Urinary bladder (tissue), 4 donors: ENCODE data around the gene IRF7. TPM values are rescaled to one million over a fixed set of nuclear protein-coding genes. Genes with fewer than 3 reads are reported as not detected.
"Not testable (repeated sequence)": the region's sequence is repeated elsewhere in the genome, so short reads cannot be mapped to it uniquely, and the experiment has no call there.

ENCODE experiments used
- DNase-seq: peaks from one replicate; pipeline ENCODE4 v3.0.0-alpha.2; 2015; ENCODE audit errors: extremely low spot score
- H3K27ac ChIP-seq: one replicate; pipeline ENCODE4 v1.5.1; 2013; ENCODE audit warnings: low read depth, mild to moderate bottlenecking, moderate library complexity
- H3K36me3 ChIP-seq: one replicate; pipeline ENCODE4 v1.6.1; 2013; ENCODE audit warnings: mild to moderate bottlenecking, moderate library complexity; ENCODE audit not compliant: insufficient read depth
- H3K4me1 ChIP-seq: one replicate; pipeline ENCODE4 v1.6.1; 2013; ENCODE audit warnings: mild to moderate bottlenecking, moderate library complexity; ENCODE audit not compliant: insufficient read depth
- H3K4me3 ChIP-seq: one replicate; pipeline ENCODE4 v1.5.1; 2013; ENCODE audit warnings: low read depth, low read length
- WGBS: extraction: QIAGEN DNeasy Blood & Tissue Kit; methylation state at CpG from one replicate; pipeline ENCODE4 v1.1.7; 2013; 5-methylcytosine and 5-hydroxymethylcytosine counted together
- polyA plus RNA-seq: library from polyadenylated mRNA; stranded (reverse); fragments of 200-250 nt; gene quantifications from one replicate; pipeline ENCODE4 v1.2.3, GENCODE V29; 2013
- total RNA-seq: library from RNA; depleted of rRNA; stranded (reverse); fragments of >200 nt; gene quantifications from one replicate; pipeline ENCODE4 v1.2.3, GENCODE V29; 2014
- donor health status: healthy with polysubstance abuse.
- donor health status: healthy.

The IRF7 gene
- total RNA-seq: 9.8 TPM
- polyA plus RNA-seq: 23.2 TPM

DNA sequence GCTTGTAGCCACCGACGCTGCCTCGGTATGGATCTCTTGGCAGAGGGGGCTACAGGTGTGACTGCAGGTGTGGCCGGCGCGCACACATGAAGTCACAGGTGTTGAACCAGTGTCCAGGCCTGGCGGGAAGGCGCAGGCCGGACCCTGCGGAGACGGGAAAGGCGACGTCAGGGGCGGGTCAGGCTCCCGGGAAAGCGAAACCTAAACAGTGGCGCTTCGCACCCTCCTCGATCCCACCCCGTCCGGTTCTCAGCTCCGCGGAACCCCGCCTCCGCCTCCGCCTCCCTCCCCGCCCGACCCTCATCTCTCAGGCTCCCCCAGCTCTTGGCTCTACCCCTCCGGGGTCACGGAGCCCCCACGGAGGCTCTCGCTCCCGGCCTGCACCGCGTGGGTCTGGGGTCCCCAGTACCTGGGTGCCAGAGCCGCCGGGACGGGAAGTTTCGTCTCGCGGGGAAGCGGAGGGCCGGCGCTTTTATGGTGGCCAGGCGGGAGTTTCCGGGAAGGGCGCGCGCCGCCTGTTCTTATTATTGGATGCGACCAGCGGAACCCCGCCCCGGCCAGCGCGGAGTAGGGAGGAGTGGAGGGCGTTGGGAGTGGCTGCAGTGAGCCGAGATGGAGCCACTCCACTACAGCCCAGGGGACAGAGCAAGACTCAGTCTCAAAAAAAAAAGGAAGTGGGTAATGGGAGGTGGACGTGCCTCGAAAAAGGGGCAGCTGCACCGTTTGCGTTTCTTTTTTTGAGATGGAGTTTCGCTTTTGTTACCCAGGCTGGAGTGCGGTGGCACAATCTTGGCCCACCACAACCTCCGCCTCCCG is at the start of gene IRF7:
IRF7 (minus strand) TSS at position 447 of the 816 bp plus-strand sequence. CDS start 586 bp downstream, outside the sequence.
- no peaks in the 10 kb centered on the region for H3K4me1 ChIP-seq
- peaks cover 3% of the 10 kb centered on the region for H3K36me3 ChIP-seq
- peak within 1 kb of the TSS; percentile 68 for H3K4me3 ChIP-seq
- DNase-seq: peak; percentile 79
- H3K27ac ChIP-seq: peak within 1 kb of the TSS; percentile 88
- 6% methylated on average over 66 of the region's 66 CpGs for WGBS

DNA sequence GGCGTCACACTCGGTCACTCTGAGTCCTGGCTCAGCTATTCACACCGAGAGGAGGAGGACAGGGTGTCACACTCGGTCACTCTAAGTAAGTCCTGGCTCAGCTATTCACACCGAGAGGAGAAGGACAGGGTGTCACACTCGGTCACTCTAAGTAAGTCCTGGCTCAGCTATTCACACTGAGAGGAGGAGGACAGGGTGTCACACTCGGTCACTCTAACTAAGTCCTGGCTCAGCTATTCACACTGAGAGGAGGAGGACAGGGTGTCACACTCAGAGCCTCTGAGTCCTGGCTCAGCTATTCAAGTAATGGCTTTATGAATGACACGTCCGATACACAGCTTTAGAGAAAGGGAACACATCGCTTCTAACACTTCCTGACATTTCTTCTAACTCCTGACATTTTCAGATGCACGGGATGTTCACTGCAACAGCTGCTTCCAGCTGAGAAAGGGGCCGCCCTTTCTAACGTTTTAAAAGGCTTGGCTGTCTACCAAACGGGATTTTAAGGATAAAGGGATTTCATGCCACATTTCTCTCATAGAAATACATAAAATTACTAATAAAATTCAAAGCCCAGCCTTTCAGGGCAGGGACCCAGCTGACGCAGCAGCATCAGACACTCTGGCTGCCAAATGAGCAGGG is 49.4 kb upstream of the IRF7 start:
- WGBS: 53% methylated on average over 15 of the region's 15 CpGs
- Histone ChIP-seq H3K4me3 (no peak overlapping the region), H3K27ac (no peak overlapping the region), H3K36me3 (no peaks in the 10 kb centered on the region), H3K4me1 (no peaks in the 10 kb centered on the region)
- DNase-seq: peak; percentile 64

DNA sequence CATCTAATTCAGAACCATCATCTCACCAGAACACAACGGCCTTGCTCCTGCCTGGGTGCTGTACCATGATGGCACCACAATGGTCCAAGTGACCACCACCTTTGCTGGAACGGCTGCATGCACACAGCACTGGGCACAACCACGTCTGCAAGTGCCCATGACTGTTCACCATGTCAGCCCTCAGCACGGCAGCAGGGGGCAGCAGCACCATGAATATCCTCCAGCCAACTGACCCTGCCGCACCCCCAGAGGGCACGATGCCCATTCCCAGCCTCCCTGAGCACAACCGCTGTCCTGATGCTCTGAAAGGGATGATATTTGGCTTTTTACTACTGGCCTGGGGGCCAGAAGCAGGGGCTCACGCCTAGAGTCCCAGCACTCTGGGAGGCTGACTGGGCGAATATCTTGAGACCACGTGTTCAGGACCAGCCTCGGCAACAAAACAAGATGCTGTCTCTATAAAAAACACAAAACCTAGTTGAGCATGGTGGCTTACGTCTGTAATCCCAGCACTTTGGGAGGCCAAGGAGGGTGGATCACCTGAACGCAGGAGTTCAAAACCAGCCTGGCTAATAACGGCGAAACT is 47.0 kb upstream of the IRF7 start:
- no peak for DNase-seq
- 54% methylated on average over 15 of the region's 15 CpGs for WGBS
- Histone ChIP-seq H3K36me3 (peaks cover 2% of the 10 kb centered on the region), H3K4me1 (no peaks in the 10 kb centered on the region), H3K27ac (no peak overlapping the region), H3K4me3 (no peak overlapping the region)

DNA sequence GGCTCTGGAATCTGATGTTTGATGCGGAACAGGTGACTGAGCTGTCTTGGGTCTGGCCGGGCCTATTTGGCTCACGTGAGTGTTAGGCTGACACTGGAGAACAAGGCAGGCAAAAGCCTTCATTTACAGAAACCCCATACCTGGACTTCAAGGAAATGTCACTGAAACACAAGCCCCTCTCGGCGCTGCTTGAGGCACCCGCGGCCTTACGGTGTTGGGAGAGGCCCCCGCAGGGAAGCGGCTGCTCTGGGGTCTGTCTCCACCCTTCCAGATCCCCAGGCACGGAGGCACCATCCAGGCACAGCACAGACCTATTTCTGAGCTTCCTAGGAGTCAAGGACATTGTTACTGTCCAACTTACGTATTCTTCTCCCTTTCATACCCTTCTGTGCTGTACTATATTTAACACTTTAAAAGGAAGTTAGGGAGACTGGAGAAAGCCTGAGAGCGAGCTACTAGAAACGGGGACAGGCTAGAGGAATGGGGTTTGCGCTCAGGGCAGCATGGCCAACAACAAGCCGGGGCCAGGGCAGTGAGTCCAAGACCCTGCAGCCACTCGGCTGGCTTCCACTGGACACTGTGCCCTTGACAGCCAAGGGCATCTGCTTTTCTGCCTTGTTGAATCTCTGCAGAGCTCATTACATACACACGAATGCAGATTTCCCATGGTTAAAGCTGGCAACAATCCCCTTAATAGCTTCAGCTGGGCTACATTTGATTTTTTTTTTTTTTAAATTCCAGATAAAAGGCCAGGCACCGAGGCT is 45.1 kb upstream of the IRF7 start:
- WGBS: 90% methylated on average over 19 of the region's 19 CpGs
- no peak for DNase-seq
- no peaks in the 10 kb centered on the region for H3K4me1 ChIP-seq
- peaks cover 2% of the 10 kb centered on the region for H3K36me3 ChIP-seq
- H3K4me3 ChIP-seq: no peak overlapping the region
- no peak overlapping the region for H3K27ac ChIP-seq

DNA sequence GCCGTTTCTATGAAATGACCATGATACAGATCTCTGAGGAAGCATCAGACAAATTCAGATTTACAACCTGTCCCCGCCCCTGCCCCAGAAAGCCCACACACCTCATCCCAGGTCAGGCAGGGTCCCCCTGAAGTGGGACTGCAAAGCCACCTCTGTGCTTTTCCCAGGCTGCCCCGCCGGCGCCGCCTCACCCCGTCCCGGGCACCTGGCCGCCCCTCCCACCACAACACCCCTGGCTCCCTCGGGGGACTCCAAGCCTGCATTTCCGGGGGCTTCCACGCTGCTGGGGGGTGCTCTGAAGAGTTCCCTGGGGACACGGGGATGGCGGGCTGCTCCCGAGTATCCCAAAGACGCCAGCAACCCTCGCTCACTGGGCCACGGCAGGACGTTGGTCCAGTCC is 44.5 kb upstream of the IRF7 start:
- no peaks in the 10 kb centered on the region for H3K4me1 ChIP-seq
- H3K36me3 ChIP-seq: peaks cover 2% of the 10 kb centered on the region
- no peak overlapping the region for H3K27ac ChIP-seq
- 85% methylated on average over 19 of the region's 19 CpGs for WGBS
- DNase-seq: no peak
- H3K4me3 ChIP-seq: no peak overlapping the region

DNA sequence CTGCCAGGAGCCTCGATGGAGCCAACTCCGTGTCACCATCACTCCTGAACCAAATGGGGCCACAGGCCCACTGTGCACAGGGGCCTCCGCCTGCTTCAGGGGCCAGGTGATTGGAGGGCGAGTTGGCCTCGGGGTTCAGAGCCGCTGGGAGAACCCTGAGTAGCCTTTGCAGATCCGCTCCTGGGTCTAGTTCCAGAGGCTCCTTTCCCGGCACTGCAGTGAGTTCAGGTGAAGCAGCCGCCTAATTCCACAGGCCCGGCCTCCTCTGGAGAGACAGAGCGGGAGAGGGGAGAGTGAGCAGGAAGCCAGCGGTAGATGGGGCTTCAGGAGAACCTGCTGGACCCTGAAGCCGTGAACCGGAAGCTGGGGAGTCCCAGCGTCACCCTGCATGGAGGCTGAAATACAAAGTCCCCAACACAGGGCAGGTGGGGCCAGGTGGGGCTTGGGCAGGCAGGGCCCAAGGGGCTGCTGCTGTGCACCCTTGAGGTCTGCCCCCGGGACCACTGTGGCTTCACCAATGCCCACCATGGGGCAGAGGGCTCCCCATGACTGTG is 43.9 kb upstream of the IRF7 start:
- Histone ChIP-seq H3K4me3 (no peak overlapping the region), H3K27ac (no peak overlapping the region), H3K4me1 (no peaks in the 10 kb centered on the region), H3K36me3 (peaks cover 2% of the 10 kb centered on the region)
- 92% methylated on average over 16 of the region's 16 CpGs for WGBS
- DNase-seq: no peak

DNA sequence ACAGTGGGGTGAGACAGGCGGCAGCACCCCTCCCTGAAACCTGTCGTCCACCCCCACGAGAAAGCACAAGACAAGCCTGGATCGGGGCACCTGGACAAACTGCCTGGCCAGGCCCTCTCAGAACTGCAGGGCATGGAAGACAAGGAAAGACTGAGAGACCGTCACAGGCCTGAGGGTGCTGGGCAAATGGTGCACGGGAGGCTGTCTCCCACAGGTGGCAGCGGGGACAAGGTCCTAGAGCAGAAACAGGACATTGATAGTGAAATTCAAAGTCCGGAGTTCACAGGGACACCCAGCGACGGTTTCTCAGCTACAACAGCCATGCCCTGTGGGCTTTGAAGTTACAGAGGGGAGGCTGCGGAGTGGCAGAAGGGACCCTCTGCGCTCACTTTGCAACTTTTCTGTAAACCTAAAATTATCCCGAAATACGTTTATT is 42.0 kb upstream of the IRF7 start:
- no peak overlapping the region for H3K4me3 ChIP-seq
- no peak overlapping the region for H3K27ac ChIP-seq
- peaks cover 2% of the 10 kb centered on the region for H3K36me3 ChIP-seq
- DNase-seq: no peak
- no peaks in the 10 kb centered on the region for H3K4me1 ChIP-seq
- whole genome bisulfite sequencing: 89% methylated on average over 14 of the region's 14 CpGs

DNA sequence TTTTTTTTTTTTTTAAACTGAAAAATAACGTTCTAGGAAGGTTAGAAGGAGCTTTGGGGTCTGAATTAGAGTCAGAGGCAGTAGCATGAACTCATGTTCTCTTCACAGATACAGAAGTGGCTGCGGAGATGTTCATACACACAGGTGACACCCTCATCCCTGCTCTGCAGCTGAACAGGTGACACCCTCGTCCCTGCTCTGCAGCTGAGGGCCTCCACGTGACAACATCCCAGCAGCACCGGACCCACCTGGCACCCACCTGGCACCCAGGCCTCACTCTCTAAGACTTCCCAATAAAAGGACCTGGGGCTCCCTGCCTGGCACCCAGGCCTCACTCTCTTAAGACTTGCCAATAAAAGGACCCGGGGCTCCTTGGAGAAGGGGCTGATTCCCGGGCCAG is 41.1 kb upstream of the IRF7 start:
- 85% methylated on average over 7 of the region's 7 CpGs for WGBS
- Histone ChIP-seq H3K4me1 (no peaks in the 10 kb centered on the region), H3K27ac (no peak overlapping the region), H3K4me3 (no peak overlapping the region), H3K36me3 (peaks cover 2% of the 10 kb centered on the region)
- DNase-seq: no peak

DNA sequence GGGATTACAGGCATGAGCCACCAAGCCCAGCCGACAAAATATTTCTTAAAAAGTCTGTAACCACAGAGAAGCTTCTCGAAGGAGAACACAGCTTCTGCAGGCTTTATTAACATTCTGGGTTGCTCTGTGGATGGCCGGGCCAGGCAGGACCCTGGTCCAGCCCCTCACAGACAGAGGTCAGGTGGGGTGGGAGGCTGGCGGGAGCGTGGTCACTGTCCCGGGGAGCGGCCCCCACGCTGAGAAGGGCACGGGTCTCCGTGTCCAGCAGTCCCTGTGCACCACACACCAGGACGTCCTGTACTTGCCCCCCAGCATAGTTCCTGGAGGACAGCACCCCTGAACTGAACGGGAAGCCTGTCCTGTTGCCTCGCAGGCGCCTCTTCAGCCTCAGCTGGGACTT is 40.7 kb upstream of the IRF7 start:
- Histone ChIP-seq H3K27ac (no peak overlapping the region), H3K4me3 (no peak overlapping the region), H3K36me3 (peaks cover 2% of the 10 kb centered on the region), H3K4me1 (no peaks in the 10 kb centered on the region)
- 95% methylated on average over 14 of the region's 14 CpGs for WGBS
- no peak for DNase-seq

DNA sequence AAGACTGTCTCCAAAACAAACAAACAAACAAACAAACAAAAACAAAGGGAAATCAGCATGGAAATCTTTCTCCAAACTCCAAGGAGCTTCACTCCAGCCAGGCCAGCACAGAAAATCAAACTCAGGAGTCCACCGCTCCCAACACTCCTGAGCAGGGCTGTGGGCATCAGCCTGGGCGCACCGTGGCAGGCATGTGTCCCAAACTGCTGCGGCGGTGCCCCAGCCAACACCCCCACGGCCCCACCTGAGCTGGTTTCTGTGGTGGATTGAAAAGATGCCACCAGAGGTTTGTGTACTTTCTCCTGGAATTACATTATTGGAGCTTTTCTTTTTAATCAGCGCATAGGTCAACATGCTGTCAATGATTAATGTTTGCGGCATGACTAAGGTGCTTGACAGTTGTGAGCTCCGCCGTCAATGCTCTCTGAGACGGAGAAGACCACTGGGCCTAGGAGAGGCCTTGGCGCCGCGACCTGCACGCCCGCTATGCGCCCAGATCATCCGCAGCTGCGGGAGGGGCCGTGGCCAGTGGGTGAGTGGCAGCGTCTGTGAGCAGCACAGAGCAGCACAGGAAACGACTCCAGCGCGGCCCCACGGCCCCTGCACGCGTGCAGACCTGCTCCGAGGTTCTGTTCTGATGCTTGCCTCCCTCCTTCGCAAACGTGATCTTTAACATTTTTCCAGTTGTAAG is 39.4 kb upstream of the IRF7 start:
- Histone ChIP-seq H3K4me1 (no peaks in the 10 kb centered on the region), H3K27ac (no peak overlapping the region), H3K4me3 (no peak overlapping the region), H3K36me3 (peaks cover 2% of the 10 kb centered on the region)
- WGBS: 88% methylated on average over 30 of the region's 30 CpGs
- DNase-seq: no peak

DNA sequence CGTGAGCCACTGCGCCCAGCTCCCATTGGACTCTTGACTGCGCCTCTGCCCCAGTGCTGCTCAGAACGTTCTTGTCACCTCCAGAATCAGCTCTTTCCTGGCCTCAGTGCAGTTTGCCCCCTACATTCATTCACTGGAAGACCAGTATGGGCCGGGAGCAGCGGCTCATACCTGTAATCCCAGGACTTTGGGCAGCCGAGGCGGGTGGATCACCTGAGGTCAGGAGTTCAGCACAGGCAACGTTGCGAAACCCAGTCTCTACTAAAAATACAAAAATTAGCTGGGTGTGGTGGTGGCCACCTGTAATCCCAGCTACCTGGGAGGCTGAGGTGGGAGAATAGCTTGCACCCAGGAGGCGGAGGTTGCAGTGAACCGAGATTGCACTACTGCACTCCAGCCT is 38.7 kb upstream of the IRF7 start:
- not testable (repeated sequence) for H3K4me3 ChIP-seq, H3K4me1 ChIP-seq, H3K36me3 ChIP-seq, H3K27ac ChIP-seq, DNase-seq
- 92% methylated on average over 12 of the region's 12 CpGs for WGBS

DNA sequence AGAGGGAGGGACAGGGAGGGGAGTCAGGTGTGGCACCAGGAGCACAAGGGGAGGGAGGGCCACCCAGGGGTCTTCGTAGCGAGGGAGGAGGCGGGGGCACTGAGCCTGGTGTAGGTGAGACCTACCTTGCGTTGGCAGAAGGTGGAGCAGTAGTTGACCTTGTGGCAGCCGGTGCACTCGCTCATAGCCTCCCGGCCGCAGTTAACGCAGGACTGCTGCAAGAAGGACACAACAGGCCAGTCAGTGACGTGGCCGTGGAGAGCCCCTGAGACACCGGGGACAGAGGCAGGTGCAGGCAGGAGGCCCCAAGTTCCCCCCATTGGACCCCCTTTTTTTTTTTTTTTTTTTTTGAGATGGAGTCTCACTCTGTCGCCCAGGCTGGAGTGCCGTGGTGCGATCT is 38.1 kb upstream of the IRF7 start:
- no peak for DNase-seq
- H3K36me3 ChIP-seq: no peaks in the 10 kb centered on the region
- H3K4me3 ChIP-seq: no peak overlapping the region
- 93% methylated on average over 15 of the region's 15 CpGs for WGBS
- H3K27ac ChIP-seq: no peak overlapping the region
- H3K4me1 ChIP-seq: no peaks in the 10 kb centered on the region

DNA sequence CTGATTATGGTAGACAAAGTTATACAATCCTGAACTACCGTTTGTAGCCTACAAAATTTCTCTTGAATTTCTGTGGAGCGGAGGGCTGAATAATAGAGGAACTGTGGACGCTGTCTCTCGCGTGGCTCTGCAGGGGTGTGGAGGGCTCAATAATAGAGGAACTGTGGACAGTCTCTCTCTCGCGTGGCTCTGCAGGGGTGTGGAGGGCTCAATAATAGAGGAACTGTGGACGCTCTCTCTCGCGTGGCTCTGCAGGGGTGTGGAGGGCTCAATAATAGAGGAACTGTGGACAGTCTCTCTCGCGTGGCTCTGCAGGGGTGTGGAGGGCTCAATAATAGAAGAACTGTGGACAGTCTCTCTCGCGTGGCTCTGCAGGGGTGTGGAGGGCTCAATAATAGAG is 37.4 kb upstream of the IRF7 start:
- not testable (repeated sequence) for H3K4me1 ChIP-seq, H3K36me3 ChIP-seq, DNase-seq, H3K4me3 ChIP-seq, H3K27ac ChIP-seq
- 93% methylated on average over 14 of the region's 14 CpGs for WGBS
